HG03064 (cell line): ENCODE measurements around the gene GNB5.

Source experiments
- ATAC-seq: cut with Tn5 transposase; IDR thresholded peaks from one replicate; pipeline ENCODE4 v1.9.1; 2021; ENCODE audit warnings: low read depth; ENCODE audit not compliant: unreplicated experiment

GNB5 gene

GRCh38 chr15:52071570-52071969, 119.6 kb downstream of the GNB5 start:
- ATAC-seq = no peak

- no peak for ATAC-seq
These were observed 121.6 kb downstream of the GNB5 start for GRCh38 chr15:52069559-52069958.

- no peak for ATAC-seq
These were observed 123.1 kb downstream of the GNB5 start for GRCh38 chr15:52068004-52068615.

GRCh38 chr15:52067545-52067926, 123.7 kb downstream of the GNB5 start:
- no peak for ATAC-seq

- ATAC-seq = no peak
These were observed 124.2 kb downstream of the GNB5 start for GRCh38 chr15:52066842-52067544.
